Subcutaneous abdominal adipose tissue (tissue), 5 donors: ENCODE data around the gene EIF4G3.

ENCODE experiments used
- H3K27ac ChIP-seq: one replicate; pipeline ENCODE4 v1.7.0; 2013; ENCODE audit warnings: low read depth, mild to moderate bottlenecking, inconsistent platforms, low read length, moderate library complexity
- H3K27me3 ChIP-seq, 5 donors: one replicate each; pipeline ENCODE4 v1.7.0; 2013; ENCODE audit warnings: low read length in 5 of 5, inconsistent platforms in 1 of 5; ENCODE audit not compliant: control insufficient read depth in 5 of 5, insufficient read depth in 4 of 5
- H3K36me3 ChIP-seq, 5 donors: one replicate each; pipeline ENCODE4 v1.7.0; 2013; ENCODE audit warnings: low read length in 5 of 5; ENCODE audit not compliant: control insufficient read depth in 5 of 5, insufficient read depth in 5 of 5
- H3K4me1 ChIP-seq, 5 donors: one replicate each; pipeline ENCODE4 v1.7.0; 2013; ENCODE audit warnings: low read length in 5 of 5, mild to moderate bottlenecking in 3 of 5, moderate library complexity in 1 of 5; ENCODE audit not compliant: control insufficient read depth in 5 of 5, insufficient read depth in 5 of 5
- H3K4me3 ChIP-seq, 5 donors: one replicate each; pipeline ENCODE4 v1.7.0; 2013; ENCODE audit warnings: low read length in 5 of 5, low read depth in 1 of 5
- H3K9ac ChIP-seq, 5 donors: one replicate each; pipeline ENCODE4 v1.7.0; 2013; ENCODE audit warnings: low read length in 5 of 5, mild to moderate bottlenecking in 4 of 5, moderate library complexity in 3 of 5
- H3K9me3 ChIP-seq, 5 donors: one replicate each; pipeline ENCODE4 v1.7.0; 2013; ENCODE audit warnings: low read length in 5 of 5; ENCODE audit not compliant: control insufficient read depth in 5 of 5
- donor health status: healthy.
- donor health status: healthy.
- donor health status: healthy.
- donor health status: healthy.
- donor health status: healthy.

Gene EIF4G3

DNA sequence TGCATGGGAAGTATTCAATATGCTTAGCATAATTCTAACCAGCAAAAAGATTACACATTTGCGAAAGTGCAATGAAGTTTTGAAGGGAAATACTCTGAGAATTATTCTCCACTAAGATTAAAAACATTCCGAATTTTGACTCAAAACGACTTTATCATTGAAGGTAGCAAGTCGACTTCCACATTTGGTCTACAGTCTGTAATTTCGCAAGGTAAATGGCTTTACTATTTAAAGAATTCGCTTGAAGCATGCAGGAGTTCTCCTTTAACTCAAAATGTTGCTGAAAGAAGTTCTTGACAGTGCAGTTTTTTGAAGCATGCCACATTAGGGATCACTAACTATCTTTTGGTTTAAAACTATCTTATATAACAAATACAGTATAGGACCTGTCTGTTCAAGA is 228.6 kb downstream of the EIF4G3 start:
- H3K27ac ChIP-seq: no peak overlapping the region
- no peak overlapping the region for H3K4me3 ChIP-seq
- no peaks in the 10 kb centered on the region for H3K27me3 ChIP-seq
- peaks cover 0 to 38% (median 9%) of the 10 kb centered on the region in 5 donors for H3K4me1 ChIP-seq
- no peak overlapping the region for H3K9ac ChIP-seq
- no peaks in the 10 kb centered on the region for H3K9me3 ChIP-seq
- H3K36me3 ChIP-seq: peaks cover 0 to 2% (median 0%) of the 10 kb centered on the region in 5 donors

DNA sequence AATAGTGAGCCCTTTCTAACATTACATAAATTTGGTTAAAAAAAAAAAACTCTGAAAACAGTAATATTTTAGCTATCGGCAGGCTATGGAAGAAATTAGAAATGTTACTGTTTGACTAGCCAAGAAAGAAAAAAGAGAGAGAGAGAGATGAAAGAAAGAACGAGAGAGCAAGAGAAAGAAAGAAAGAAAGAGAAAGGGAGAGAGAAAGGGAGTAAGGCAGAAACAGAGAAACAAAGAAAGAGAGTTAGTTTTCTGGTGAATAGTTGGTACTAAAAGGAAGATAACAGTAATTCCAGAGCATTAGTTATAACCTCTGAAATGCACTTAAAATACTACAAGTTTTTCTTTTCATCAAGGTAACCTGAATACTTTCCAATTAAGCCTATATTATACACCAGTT is 229.3 kb downstream of the EIF4G3 start:
- H3K4me3 ChIP-seq: no peak overlapping the region
- peak overlapping the region; percentile 18 for H3K27ac ChIP-seq
- no peaks in the 10 kb centered on the region for H3K27me3 ChIP-seq
- no peaks in the 10 kb centered on the region for H3K9me3 ChIP-seq
- peak overlapping the region in 1 of 5 donors; percentile 16 for H3K9ac ChIP-seq
- peaks cover 0 to 38% (median 9%) of the 10 kb centered on the region in 5 donors for H3K4me1 ChIP-seq
- H3K36me3 ChIP-seq: peaks cover 0 to 2% (median 0%) of the 10 kb centered on the region in 5 donors

DNA sequence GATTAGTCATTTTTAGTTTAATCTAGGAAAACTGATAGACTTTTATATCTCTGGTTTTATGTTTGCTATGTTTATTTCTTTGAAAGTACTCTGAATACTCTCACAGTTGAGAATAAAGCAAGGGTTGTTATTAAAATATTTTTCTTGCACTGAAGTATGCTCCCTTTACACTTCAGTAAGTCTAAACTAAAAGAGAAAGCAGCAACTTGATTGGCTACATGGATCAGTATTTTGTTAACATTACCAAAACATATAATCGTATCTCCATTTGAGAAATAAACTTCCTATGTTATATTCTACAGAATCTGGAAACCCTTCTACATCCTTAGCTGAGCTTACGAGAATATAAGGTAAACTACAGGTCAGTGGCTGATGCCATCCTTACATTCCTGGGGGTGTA is 240.1 kb downstream of the EIF4G3 start:
- no peaks in the 10 kb centered on the region for H3K9me3 ChIP-seq
- no peak overlapping the region for H3K4me3 ChIP-seq
- H3K27me3 ChIP-seq: no peaks in the 10 kb centered on the region
- H3K36me3 ChIP-seq: peaks cover 8 to 18% (median 11%) of the 10 kb centered on the region in 5 donors
- no peaks in the 10 kb centered on the region for H3K4me1 ChIP-seq
- H3K9ac ChIP-seq: no peak overlapping the region
- H3K27ac ChIP-seq: no peak overlapping the region

DNA sequence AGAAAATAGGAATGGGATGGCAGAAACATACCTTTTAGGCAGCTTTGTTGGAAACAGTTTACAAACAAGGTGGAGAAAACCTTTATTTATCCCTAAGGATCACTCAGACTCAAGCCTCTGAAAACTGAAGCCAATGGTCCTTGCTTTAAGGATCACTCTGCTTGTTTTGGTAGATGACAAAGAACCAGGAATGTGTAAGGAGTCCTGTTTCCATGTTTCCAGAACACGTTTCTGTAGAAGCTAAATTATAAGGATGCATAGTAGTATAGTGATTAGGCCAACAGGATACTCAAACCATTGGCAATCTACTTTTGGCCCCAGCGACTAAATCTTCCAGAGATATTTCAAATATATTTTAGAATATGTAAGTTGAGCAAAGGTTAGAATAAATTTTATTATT is 240.5 kb downstream of the EIF4G3 start:
- Histone ChIP-seq H3K27me3 (no peaks in the 10 kb centered on the region), H3K9ac (no peak overlapping the region), H3K9me3 (no peaks in the 10 kb centered on the region), H3K4me3 (no peak overlapping the region), H3K4me1 (no peaks in the 10 kb centered on the region), H3K36me3 (peaks cover 4 to 16% (median 7%) of the 10 kb centered on the region in 5 donors), H3K27ac (no peak overlapping the region)

DNA sequence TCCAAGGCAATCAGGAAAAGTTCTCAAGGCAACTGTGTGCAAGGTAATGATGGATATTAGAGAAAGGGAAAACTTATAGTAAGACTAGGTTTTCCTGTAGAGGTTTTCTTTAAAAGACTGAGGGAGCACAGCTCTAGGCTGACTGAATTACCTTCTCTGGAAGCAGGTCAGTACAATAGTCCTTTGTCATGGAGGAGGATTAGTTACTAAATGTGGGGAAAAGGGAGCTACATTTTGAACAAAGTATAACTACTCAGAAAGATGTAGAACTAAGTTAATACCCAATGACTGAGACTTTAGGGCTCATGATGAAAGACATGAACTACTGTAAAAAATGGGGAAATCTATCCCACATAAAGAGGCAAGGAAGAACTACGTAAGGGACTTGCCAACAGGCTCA is 241.0 kb downstream of the EIF4G3 start:
- Histone ChIP-seq H3K27ac (no peak overlapping the region), H3K27me3 (no peaks in the 10 kb centered on the region), H3K36me3 (peaks cover 0 to 11% (median 3%) of the 10 kb centered on the region in 5 donors), H3K4me1 (no peaks in the 10 kb centered on the region), H3K9me3 (no peaks in the 10 kb centered on the region), H3K4me3 (no peak overlapping the region), H3K9ac (no peak overlapping the region)

DNA sequence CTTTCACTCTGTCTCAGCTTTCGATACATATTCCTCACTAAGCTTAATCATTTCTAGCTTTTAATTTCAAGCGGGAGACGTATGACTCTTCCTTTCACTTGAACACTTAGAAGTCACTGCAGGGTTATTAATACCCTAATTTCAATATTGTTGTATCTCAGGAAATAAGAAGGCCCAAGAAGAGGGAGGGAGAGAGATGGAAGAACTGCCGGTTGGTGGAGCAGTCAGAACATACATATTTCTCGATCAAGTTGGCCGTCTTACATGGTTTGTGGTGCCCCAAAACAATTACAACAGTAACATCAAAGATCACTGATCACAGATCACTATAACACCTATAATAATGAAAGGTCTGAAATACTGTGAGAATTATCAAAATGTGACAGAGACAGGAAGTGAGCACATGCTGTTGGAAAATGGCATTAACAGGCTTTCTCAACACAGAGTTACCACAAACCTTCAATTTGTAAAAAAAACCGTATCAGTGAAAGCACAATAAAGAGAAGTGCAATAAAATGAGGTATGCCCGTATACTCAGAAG is 244.2 kb downstream of the EIF4G3 start:
- Histone ChIP-seq H3K9ac (no peak overlapping the region), H3K9me3 (no peaks in the 10 kb centered on the region), H3K27ac (no peak overlapping the region), H3K4me3 (no peak overlapping the region), H3K4me1 (no peaks in the 10 kb centered on the region), H3K27me3 (no peaks in the 10 kb centered on the region), H3K36me3 (peaks cover 0 to 15% (median 3%) of the 10 kb centered on the region in 5 donors)

DNA sequence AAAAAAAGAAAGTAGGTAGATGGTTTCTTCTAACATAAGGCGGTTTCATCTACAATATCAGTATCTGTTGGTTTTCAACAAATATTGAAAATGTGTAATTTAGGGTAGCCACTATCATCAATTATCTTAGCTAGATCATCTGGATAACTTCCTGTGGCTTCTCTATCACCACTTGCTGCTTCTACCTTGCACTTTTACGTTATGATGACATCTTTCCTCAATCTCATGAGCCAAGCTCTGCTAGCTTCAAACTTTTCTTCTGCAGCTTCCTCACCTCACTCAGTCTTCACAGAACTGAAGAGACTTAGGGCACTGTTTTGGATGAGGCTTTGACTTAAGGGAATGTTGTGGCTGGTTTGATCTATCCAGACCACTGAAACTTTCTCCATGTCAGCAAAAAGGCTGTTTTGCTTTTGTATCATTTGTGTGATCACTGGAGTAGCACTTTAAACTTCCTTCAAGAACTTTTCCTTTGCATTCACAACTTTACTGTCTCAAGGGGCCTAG is 244.7 kb downstream of the EIF4G3 start:
- Histone ChIP-seq H3K4me1 (no peaks in the 10 kb centered on the region), H3K27me3 (no peaks in the 10 kb centered on the region), H3K27ac (no peak overlapping the region), H3K36me3 (peaks cover 0 to 15% (median 3%) of the 10 kb centered on the region in 5 donors), H3K9ac (no peak overlapping the region), H3K4me3 (no peak overlapping the region), H3K9me3 (no peaks in the 10 kb centered on the region)

DNA sequence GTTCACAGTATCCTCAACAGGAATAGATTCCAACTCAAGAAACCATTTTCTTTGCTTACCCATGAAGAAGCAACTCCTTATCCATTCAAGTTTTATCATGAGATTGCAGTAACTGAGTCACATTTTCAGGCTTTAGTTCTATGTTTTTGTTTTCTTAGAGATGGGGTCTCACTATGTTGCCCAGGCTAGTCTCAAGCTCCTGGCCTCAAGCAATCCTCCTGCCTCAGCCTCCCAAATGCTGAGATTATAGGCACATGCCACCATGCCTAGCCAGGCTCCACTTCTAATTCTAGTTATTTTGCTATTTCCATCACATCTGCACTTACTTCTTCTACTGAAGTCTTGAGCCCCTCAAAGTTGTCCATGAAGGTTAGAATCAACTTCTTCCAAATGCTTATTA is 246.3 kb downstream of the EIF4G3 start:
- Histone ChIP-seq H3K27me3 (no peaks in the 10 kb centered on the region), H3K36me3 (peaks cover 0 to 15% (median 3%) of the 10 kb centered on the region in 5 donors), H3K27ac (no peak overlapping the region), H3K9me3 (no peaks in the 10 kb centered on the region), H3K4me3 (no peak overlapping the region), H3K4me1 (no peaks in the 10 kb centered on the region), H3K9ac (no peak overlapping the region)

DNA sequence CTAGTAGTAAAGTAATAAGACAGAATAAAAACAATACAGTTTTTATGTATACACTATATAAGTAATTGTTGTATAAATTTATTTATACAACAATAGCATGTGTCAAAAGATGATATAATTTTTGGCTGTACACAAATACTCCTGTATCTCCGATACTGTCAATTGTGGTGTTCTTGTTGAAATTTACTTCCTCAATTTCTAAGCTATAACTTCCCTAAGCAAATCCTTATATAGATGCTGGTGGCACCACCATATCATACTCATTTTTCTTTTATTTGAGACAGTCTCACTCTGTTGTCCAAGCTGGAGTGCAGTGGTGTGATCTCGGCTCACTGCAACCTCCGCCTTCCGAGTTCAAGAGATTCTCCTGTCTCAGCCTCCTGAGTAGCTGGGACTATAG is 248.6 kb downstream of the EIF4G3 start:
- no peak overlapping the region for H3K27ac ChIP-seq
- H3K36me3 ChIP-seq: peaks cover 0 to 15% (median 3%) of the 10 kb centered on the region in 5 donors
- H3K4me1 ChIP-seq: no peaks in the 10 kb centered on the region
- no peak overlapping the region for H3K9ac ChIP-seq
- H3K9me3 ChIP-seq: no peaks in the 10 kb centered on the region
- no peak overlapping the region for H3K4me3 ChIP-seq
- no peaks in the 10 kb centered on the region for H3K27me3 ChIP-seq

DNA sequence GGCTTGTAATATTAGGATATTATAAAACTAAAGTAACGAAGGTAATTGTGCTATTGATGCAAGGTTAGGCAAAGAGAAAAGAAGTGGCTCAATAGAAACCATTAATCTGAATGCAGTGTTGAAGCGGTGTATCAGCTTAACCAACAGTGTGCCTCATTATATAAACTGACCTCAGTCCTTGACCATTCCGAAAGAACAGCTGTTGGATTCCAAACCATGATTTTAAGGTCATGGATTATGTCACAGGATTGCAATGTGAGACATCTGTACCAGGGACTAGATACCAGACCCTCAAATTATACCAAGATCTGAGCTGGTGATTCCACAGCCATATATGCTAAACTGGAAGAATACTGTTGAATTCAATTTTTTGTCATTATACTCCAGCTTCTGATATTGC is 255.4 kb downstream of the EIF4G3 start:
- Histone ChIP-seq H3K9ac (no peak overlapping the region), H3K36me3 (no peaks in the 10 kb centered on the region), H3K4me3 (no peak overlapping the region), H3K9me3 (no peaks in the 10 kb centered on the region), H3K27ac (no peak overlapping the region), H3K27me3 (no peaks in the 10 kb centered on the region), H3K4me1 (no peaks in the 10 kb centered on the region)
